CD4-positive, alpha-beta T cell treated with Interleukin-2 at 100 ng/mL for 4 hours (primary cell): ENCODE results near the gene CYB561.

ENCODE experiments used
- DNase-seq: peaks from one replicate; pipeline ENCODE4 v3.0.0-alpha.2; 2020; ENCODE audit warnings: low spot score

CYB561 gene

GRCh38 chr17:63434951-63435571 lies 11.0 kb downstream of the CYB561 start:
- peak; percentile 35 for DNase-seq

GRCh38 chr17:63433746-63434591 lies 12.1 kb downstream of the CYB561 start:
- DNase-seq, result no peak

GRCh38 chr17:63431939-63432804 lies 13.9 kb downstream of the CYB561 start:
- DNase-seq, result no peak

GRCh38 chr17:63431618-63431938 lies 14.5 kb downstream of the CYB561 start:
- no peak for DNase-seq

- DNase-seq, result no peak
Measured at GRCh38 chr17:63430223-63430622, 15.9 kb downstream of the CYB561 start.

GRCh38 chr17:63429766-63430165 lies 16.3 kb downstream of the CYB561 start:
- DNase-seq, result no peak

- DNase-seq, result no peak
Measured at GRCh38 chr17:63426917-63427308, 19.2 kb downstream of the CYB561 start.

- DNase-seq, result no peak
Measured at GRCh38 chr17:63426041-63426916, 19.8 kb downstream of the CYB561 start.

GRCh38 chr17:63425483-63425882 lies 20.6 kb downstream of the CYB561 start:
- peak; percentile 82 for DNase-seq

- no peak for DNase-seq
Measured at GRCh38 chr17:63423963-63424362, 22.1 kb downstream of the CYB561 start.

- DNase-seq, result no peak
Measured at GRCh38 chr17:63423251-63423950, 22.7 kb downstream of the CYB561 start.

- DNase-seq, result no peak
Measured at GRCh38 chr17:63421681-63422645, 24.1 kb downstream of the CYB561 start.

- DNase-seq, result no peak
Measured at GRCh38 chr17:63420868-63421680, 25.0 kb downstream of the CYB561 start.

- DNase-seq, result peak; percentile 25
Measured at GRCh38 chr17:63419949-63420867, 25.9 kb downstream of the CYB561 start.

GRCh38 chr17:63419398-63419797 lies 26.7 kb downstream of the CYB561 start:
- DNase-seq, result no peak

GRCh38 chr17:63418540-63418939 lies 27.6 kb downstream of the CYB561 start:
- no peak for DNase-seq

GRCh38 chr17:63414222-63414621 lies 31.9 kb downstream of the CYB561 start:
- no peak for DNase-seq

- no peak for DNase-seq
Measured at GRCh38 chr17:63413128-63413527, 33.0 kb downstream of the CYB561 start.
